ENCODE data around the gene CFAP157.

Gene CFAP157

GRCh38 chr9:127716412-127716811 lies 9.6 kb downstream of the CFAP157 start:
- no peak for DNase-seq

DNA sequence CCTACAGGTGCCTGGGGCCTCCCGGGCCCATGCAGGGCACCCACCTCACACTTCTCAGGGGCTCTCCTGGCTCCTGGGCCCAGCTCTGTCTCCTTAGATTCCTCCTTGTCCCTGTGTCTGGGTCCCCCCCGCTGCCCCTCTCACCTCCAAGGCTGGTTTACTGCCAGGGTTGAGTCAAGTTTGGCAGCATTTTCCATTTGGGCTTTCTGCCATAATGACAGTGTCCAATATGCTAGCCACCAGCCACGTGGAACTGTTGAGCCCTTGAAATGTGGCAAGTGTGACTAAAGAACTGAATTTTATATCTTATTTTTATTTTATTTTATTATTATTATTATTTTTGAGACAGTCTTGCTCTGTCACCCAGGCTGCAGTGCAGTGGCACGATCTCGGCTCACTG lies 11.0 kb downstream of the CFAP157 start:
- DNase-seq, result no peak

DNA sequence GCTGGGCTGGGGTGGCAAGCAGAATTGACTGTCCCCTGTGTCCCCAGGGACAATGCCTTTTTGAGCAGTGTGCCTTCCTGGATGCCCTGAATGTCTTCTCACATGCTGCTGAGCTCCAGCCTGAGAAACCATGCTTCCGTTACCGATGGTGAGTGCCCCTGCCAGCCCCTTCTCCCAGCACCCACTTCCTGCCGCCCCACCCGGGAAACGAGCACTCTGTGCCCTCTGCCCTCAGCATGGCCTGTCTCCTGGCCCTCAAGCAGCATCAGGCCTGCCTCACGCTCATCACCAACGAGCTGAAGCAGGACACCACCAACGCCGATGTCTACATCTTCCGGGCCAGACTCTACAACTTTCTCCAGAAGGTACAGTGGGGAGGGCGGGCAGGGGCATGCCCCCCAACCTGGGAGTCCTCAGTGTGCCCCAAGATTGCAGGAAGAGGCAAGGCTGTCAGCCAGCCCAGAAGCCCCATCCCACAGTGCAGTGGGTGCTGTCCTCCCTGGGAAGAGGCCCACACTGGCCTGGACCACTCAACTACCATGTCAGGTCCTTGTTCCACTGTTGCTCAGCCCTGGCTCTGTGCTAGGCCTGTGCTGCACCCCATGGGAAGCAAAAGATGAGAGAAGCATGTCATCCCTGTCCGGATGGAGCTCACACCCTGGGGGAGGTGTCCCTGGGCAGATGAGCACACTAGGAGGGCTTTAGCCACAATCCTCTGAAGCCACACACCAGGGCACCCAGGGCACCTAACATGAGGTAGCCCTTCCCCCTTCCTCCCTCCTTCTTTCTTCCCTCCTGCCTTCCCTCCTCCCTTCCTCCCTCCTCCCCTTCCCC lies 13.5 kb downstream of the CFAP157 start:
- DNase-seq, result peak; percentile 23

DNA sequence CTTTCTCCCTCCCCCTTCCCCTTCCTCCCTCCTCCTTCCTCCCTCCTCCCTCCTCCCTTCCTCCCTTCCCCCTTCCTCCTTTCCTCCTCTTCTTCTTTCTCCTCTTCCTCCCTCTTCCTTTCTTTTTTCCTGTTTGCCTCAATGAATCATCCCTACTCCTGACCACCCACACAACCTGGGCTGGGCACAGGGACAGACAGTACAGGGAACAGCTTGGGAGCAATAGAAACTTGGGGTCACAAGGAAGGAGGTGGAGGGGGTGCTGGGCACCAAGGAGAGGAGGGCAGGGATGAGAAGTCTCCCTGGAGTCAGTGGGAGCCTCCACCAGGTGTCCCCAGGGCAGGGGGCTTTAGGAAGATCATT lies 14.1 kb downstream of the CFAP157 start:
- no peak for DNase-seq

- no peak for DNase-seq
Observed at GRCh38 chr9:127721391-127721821, 14.6 kb downstream of the CFAP157 start.

DNA sequence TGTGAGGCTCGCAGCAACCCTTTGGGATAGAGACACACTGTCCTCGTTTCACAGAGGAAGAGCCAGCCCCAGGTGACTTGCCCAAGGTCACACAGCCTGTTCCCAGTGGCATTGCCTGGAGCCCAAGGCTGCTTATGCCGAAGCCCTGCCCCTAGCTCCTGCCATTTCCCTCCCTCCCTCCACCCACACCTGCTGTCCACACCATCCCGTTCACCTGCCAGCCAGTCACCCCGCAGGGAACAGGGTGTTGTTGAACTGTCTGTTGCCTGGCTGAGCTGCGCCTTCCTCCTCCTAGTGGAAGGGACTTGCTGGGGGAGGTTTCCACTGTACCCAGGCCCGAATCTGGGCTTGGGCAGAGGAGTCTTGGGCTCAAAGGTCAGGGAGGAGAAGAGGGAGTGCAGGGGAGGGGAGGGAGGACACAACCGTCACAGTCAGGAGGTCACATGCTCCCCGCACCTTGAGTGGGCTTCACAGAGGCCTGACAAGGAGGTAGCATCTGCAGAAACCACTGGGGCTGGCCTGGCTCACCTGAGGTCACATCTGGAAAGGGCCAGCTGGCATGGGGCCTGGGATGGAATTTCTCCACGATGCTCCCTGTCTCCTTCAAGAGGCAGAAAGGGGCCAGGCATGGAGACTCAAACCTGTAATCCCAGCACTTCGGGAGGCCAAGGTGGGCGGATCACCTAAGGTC lies 15.4 kb downstream of the CFAP157 start:
- no peak for DNase-seq

DNA sequence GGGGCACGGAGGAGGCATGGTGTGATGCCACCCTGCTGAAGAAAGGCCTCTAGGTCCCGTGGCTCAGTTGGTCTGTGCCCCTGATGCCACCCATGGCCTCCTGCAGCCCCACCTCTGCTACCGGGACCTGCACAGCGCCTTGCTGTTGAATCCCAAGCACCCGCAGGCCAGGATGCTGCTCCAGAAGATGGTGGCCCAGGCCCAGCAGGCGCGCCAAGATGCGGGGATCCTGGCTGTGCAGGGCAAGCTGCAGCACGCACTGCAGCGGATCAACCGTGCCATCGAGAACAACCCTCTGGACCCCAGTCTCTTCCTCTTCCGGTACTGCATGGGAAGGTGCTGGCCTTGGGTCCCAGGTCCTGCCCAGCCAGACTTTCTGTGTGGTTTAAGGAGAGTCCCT lies 16.2 kb downstream of the CFAP157 start:
- no peak for DNase-seq

- DNase-seq, result no peak
Observed at GRCh38 chr9:127723444-127723843, 16.7 kb downstream of the CFAP157 start.

DNA sequence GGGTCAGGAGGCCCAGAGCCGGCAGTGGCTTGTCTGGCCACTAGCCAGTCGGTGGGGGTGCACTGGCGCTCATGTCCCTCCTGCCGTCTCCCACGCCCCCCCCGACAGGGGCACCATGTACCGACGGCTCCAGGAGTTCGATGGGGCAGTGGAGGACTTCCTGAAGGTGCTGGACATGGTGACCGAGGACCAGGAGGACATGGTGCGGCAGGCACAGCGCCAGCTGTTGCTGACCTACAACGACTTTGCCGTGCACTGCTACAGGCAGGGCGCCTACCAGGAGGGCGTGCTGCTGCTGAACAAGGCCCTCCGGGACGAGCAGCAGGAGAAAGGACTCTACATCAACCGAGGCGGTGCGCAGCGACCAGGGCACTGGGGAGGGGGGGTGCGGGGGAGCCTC lies 17.2 kb downstream of the CFAP157 start:
- no peak for DNase-seq

DNA sequence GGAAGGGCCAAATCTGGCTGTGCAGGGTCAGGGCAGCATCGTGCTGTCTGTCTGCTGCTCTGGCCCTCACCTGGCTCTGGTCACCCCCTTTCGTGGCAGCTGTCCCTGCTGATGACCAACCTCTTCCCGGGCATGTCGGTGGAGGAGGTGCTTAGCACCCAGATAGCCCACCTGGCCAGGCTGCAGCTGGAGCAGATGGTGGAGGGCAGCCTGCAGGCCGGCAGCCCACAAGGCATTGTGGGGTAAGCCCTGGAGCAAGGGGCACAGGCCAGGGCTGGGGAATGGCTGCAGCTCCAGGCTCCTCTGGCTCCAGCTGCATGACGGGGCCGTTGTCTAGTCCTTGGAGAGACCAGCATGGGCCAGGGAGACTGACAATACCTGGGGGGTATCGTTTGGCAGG lies 20.1 kb downstream of the CFAP157 start:
- DNase-seq, result no peak

GRCh38 chr9:127728808-127729207 lies 22.0 kb downstream of the CFAP157 start:
- DNase-seq, result no peak

DNA sequence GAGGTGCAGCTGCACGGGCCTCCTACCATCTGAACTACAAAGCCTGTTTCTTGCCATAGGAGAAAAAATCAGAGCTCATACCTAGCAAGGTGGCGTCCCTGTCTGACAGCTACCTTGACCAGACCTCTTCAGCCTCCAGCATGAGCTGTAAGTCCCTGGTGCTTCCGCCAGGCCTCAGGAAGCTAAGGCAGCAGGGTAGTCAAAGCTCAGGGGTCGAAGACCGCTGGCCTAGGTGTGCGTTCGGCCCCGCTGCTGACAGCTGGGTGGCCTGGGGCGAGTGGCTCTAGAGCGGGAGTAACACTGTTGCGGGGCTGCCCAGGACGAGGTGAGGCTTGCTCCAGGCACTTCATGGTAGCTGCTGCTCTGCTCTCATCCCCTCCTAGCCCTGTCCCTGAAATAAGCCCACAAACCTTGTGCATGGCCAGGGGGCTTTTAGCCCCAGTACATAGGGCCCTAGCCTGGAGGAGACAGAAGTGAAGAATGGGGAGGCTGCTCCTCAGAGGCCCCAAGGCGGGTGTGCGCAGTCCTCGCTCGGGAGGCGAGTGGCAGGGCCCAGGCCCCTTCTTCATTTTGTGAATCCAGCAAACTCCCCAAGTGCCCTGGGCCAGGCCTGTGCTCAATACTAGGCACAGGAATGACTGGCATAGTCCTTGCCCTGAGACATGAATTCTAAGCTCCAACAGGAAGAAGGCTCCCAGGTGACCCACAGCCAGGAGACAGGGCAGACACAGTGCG lies 22.9 kb downstream of the CFAP157 start:
- no peak for DNase-seq

DNA sequence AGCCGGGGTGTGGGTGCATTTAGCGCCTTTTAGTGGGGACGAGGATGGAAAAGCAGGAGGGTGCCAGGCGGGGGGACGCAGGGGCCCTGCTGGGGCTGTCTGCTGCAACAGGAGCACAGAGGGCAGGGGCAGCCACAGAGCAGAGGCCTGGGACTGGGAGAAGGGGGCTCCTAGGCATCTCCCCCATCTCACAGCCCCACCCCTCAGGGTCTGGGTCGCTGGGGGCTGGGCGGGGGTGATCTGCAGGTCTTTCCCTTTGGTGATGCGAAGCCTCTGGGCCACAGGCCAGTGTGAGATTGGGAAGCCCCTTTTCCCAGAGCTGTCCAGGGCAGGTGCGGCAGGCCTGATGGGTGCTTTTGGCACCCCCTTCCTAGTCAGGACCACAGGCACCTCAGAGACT lies 23.5 kb downstream of the CFAP157 start:
- DNase-seq, result no peak

- DNase-seq, result no peak
Observed at GRCh38 chr9:127730799-127731410, 24.1 kb downstream of the CFAP157 start.

- no peak for DNase-seq
Observed at GRCh38 chr9:127731938-127732337, 25.1 kb downstream of the CFAP157 start.

GRCh38 chr9:127732444-127732843 lies 25.7 kb downstream of the CFAP157 start:
- no peak for DNase-seq

DNA sequence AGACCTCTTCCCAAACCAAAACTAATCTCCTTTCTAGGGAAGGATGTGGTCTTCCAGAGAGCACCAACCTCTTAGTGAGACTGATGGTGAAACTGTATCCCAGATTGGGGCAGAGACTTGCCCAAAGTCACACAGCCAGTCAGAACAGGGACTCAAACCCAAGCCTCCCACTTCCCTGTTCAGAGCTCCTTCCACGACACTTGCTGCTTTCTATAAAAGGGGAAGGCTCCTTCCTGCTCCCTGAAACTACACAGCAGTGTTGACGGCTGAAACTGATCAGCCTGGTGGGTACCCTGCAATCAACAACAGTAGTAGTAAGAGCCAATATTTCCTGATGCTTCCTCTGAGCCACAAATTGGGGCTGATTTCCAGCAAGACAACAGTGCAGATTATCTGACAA lies 26.8 kb downstream of the CFAP157 start:
- no peak for DNase-seq

- DNase-seq, result no peak
Observed at GRCh38 chr9:127734247-127734746, 27.5 kb downstream of the CFAP157 start.

- DNase-seq, result peak; percentile 98
Observed at GRCh38 chr9:127734747-127735529, 28.1 kb downstream of the CFAP157 start, which contains the start of gene TOR2A. TSS of gene TOR2A (minus strand) at chr9:127735294. CDS start at chr9:127735270, 24 bp downstream.

DNA sequence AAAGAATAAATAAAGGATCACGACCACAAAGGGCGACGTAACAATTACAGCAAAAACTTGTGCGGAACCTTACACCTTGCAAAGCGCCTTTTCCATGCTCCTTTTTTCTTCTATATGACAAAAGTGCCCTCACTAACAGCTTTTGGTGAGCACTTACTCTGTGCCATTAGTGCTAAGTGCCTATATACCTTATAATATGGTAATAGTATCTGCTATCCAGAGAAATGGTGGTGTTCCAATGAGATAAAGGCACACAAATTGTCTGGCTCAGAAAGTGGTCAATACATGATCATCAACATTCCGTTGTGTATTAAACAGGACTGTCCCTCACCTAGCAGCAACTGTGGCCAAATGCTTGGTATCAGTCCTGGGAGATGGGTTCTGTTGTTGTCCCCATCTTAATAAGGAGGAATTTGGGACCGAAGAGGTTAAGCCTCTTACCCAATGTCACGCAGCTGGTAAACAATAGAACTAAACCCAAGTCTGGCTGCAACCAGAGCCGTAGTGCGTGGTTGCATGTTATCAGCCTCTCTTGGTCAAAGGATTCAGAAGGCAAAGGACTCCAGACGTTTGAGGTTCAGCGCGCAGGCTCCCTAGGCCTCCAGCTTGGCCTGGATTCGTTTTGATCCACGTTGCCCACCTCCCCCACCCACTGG lies 28.9 kb downstream of the CFAP157 start:
- DNase-seq, result peak; percentile 34

DNA sequence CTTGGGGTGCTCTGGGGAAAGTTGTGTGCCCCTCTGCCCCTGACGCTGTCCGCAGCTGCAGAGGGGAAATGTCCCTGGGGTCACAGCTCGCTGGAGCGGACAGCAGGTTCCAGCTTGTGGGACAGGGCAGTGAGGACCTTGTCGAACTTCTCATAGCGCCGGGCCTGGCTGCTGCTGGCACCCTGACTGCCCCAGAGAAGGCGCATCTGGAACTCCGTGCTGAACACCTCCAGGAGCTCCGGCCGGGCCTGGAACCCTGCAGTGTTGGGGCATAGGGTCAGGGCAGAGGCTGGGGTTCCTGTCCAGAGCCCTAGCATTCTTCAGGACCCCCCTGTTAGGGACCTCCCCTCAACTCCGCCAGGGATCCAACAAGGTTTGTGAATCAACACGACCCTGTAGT lies 31.9 kb downstream of the CFAP157 start:
- DNase-seq, result no peak
